Activated CD4-positive, alpha-beta T cell treated with anti-CD3 and anti-CD28 coated beads, Interleukin-2, Interleukin-6, amounts not matched to agents 100 ng/mL and 50 ng/mL, durations not matched to agents 16 hours and 8 hours (primary cell): ENCODE results near the gene ATG7.
"Not testable (repeated sequence)": the region's sequence is repeated elsewhere in the genome, so short reads cannot be mapped to it uniquely, and the experiment has no call there.

ENCODE experiments used
- DNase-seq: peaks from one replicate; pipeline ENCODE4 v3.0.0-alpha.2; 2020

Gene ATG7

GRCh38 chr3:11437506-11437905, 165.3 kb downstream of the ATG7 start:
- no peak for DNase-seq

DNA sequence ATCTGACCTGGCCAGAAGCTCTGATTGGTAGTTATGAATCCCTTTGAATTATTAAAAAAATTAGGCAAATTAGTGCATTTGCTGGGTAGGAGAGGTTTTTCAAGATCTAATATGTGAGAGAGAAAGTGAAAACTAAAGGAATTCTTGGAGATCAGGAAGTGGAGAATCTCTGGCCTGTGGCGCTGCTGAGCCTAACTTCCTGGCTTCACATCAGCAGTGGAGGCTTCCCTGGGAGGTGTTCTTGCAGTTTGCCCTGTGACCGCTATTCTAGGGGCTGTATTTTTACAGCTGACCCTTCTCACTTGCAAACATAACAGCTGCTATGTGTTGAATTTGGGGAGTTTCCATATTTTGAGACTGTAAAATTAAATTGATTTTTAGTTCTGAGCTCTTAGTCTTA, 166.4 kb downstream of the ATG7 start:
- DNase-seq = no peak

DNA sequence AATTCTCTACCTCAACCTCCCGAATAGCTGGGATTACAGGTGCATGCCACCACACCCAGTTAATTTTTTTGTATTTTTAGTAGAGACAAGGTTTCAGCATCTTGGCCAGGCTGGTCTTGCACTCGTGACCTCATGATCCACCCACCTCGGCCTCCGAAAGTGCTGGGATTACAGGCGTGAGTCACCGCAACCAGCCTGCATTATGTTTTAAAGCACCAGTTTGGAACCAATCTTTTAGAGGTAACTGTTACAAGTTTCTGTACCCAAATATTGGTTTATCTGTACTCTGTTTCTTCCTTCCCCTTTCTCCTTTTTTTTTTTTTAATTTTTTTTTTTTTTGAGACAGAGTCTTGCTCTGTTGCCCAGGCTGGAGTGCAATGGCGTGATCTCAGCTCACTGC, 169.1 kb downstream of the ATG7 start:
- not testable (repeated sequence) for DNase-seq

DNA sequence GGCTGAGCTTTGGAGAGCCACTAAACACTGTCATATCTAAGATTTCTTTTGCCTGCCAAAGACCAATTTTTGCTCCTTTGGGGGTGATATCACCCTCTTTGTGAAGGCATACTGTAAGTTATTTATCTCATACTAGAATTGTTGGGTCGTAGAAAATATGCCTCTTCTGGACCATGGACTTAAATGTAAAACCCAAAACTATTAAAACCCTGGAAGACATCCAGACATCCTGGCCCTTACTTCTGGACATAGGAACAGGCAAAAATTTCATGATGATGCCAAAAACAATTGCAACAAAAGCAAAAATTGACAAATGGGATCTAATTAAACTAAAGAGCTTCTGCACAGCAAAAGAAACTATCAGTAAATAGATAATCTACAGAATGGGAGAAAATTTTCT, 172.2 kb downstream of the ATG7 start:
- no peak for DNase-seq

GRCh38 chr3:11445193-11445592, 173.0 kb downstream of the ATG7 start:
- not testable (repeated sequence) for DNase-seq

DNA sequence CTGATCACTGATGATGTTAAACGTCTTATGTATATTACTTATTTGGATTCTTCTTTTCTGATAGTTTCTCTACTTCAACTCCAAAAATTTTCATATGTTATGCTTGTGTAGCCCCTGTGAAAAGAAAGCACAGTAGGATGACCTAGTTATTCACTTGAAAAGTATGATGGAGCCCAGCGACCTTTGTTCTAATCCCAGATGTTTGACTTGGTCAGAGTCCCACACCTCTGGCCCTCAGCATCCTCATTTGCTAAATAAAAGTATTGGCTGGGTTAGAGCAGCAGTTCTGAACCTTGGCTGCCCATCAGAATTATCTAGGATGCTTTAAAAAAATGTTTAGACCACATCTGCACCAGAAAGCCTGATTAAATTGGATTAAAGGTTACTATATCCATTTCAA, 173.7 kb downstream of the ATG7 start:
- DNase-seq = no peak

GRCh38 chr3:11447584-11448200, 175.5 kb downstream of the ATG7 start:
- DNase-seq = no peak

GRCh38 chr3:11450015-11450414, 177.8 kb downstream of the ATG7 start:
- no peak for DNase-seq

- no peak for DNase-seq
Measured at GRCh38 chr3:11452312-11452711, 180.1 kb downstream of the ATG7 start.

DNA sequence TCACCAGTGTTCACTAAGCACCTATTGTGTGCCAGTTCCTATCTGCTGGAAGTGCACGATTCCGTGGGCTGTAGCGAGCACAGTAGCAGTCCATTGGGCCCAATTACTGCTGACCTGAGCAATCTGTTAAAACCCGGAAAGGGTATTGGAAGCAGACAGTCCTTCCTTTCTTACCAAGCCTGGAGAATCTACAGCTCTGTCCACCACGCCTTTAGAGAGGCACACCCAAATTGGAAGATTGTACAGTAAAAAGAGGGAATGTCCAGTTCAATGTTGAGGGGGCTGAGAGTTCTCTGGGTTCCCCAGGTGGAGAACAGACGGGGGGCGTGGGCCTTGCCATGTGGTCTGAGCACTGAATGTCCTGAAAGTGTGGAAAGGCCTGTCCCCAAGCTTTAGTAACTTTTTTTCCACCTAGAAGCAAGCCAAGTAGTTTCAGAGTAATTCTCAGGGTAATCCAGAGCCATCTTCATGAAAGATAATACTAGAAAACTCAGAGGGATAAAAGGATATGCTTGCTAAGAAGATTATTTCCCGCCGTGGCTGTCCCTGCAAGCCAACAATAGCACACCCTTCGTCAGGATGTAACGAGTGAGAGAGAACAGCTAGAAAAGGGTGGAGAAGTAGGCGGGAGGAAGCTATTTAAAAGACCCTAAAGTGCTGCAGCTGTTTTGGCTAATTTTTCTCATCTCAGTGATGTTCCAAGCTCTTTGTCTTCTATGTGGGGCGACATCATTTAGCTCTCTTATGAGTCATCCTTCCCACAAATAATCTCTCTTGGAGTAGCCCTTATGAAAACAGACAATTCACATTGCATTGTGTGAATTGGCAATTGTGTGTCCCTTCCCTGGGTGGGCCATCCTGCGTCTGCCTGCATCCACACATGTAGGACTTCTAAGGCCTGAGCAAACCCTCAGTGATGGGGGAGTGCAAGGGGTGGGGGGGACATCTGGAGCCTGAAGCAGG, 181.0 kb downstream of the ATG7 start:
- DNase-seq = no peak

DNA sequence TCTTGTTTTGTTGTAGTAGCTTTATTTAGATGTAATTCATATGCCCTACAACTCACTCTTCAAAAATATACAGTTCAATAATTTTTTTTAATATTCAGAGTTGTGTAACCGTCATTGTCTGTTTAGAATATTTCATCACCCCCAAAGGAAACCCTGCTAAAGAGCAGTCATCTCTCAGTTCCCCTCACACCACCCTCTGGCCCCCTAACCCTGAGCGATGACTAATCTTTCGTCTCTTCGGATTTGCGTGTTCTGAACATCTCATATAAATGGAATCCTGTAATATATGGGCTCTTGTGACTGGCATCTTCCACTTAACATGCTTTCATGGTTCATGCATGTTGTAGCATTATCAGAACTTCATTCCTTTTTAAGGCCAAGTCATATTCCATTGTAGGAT, 183.8 kb downstream of the ATG7 start:
- DNase-seq = no peak

- no peak for DNase-seq
Measured at GRCh38 chr3:11457135-11457534, 184.9 kb downstream of the ATG7 start.

GRCh38 chr3:11459186-11459824, 187.1 kb downstream of the ATG7 start:
- DNase-seq = no peak

DNA sequence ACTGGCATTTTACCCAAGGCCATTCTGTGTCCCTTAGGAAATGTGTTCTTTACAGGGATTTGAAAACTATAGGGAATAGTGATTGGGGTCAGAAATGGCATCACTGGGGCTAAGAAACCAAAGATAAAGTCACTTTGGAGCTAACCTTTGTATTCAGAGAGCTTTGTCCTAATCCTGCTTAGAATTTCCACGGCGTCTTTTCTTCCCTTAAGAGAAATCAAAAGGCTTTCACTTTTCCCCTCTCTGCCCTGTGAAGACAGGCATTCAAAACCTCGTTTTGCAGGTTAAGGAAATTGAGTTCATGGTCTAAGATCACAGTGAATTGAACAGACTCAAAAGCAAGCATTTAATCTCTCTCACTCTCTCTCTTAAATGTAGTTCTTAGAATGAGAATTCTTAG, 189.0 kb downstream of the ATG7 start:
- DNase-seq = no peak

DNA sequence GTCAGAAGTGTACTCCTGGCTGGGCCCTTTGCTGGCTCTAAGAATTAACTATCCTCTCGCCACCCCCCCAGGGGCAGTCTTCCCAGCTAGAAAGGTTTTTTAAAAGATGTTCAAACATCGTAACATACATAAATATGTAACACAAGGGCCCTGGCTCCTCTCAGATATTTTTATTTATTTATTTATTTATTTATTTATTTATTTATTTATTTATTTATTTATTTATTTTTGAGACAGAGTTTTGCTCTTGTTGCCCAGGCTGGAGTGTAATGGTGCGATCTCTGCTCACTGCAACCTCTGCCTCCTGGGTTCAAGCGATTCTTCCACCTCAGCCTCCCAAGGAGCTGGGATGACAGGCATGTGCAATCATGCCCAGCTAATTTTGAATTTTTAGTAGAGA, 190.5 kb downstream of the ATG7 start:
- not testable (repeated sequence) for DNase-seq

- DNase-seq = no peak
Measured at GRCh38 chr3:11463591-11463990, 191.4 kb downstream of the ATG7 start.

DNA sequence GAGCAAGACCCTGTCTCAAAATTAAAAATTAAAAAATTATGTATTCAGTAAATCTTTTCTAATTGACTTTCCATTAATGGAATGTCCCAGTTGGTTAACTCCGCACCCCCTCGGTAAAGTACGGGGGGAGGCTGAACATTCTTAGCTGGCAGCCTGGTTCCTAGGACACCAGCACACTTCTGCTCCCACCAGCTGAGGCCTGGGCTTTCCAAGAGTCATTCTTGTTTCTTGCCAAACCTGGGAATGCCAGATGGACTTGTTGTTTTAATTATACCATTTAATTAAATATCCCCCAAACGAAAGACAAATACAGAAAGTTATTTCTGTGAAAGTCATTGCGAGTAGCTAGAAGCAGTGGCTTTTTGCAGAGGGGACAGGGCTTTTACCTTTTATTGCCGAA, 192.2 kb downstream of the ATG7 start:
- DNase-seq = no peak

- no peak for DNase-seq
Measured at GRCh38 chr3:11465744-11466616, 193.8 kb downstream of the ATG7 start.

DNA sequence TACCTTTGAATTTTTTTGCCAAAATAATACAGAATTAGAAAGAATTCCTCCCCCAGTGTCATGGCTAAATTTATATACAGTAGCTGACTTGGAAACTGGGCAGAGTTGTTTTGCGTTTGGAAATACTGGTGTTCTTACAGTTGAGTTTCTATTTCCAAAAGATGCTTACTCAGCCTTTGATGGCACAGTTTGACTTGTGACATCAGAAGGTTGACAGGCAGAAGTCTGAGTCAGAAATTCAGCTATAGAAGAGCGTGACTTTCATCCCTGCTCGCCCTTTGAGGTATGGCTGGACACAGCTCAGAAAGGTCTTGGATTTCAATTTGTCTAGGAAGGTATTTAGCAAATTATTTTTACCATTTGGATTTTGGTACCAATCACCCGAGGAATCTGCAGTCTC, 195.7 kb downstream of the ATG7 start:
- DNase-seq = no peak

DNA sequence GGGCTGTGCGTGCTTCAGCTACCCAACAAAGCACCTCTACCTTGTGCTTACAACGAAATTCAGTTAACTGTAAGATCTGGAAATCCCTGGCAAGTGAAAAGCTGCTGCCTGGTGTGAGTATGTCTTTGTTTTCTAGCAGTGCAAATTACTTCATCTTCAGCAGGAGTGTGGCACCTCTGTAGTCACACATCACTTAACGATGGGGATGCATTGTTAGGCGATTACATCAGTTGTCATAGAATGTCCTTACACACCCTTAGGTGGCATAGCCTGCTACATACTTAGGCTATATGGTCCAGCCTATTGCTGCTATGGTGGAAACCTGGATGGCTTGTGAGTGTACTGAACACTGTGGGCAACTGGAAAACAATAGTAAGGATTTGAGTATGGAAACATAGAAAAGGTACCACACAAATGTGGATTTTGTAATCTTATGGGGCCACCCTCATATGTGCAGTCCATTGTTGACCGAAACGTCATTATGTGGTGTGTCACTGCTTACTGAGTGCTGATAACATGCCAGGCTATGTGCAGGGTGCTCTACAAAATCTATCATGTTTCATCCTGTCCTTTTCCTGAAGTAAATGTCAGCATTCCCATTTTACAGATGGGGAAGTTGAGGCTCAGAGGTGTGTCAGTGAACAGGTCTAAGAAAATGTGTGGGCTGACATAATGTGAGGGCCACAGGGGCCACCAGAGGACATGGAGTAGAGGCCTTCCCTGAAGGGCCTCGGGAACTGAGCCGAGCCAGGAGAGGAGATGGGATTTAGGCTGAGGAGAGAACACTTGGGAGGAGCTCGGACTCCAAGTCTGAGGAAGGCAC, 198.0 kb downstream of the ATG7 start:
- no peak for DNase-seq

DNA sequence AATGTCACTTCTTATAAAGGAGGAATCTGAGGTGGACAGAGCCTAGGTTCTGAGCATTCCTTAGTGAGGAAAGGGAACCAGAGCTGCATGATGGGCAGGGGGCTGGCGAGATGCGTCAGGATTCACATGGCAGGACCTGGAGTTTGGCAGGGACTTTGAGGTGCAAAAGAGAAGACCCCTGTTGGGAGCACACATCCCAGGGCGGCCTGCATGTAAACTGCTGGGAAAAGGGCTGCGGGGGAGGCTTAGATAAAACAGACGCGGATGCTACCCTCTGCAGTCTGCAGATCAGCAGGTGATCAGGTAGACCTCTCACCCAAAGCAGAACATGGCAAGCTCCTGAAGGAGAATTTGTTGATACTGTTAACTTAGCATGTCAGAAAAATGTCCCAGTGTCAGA, 203.1 kb downstream of the ATG7 start:
- DNase-seq = no peak

GRCh38 chr3:11476735-11477144, 204.5 kb downstream of the ATG7 start:
- DNase-seq = no peak
